OCI-LY1 (cell line): ENCODE results near the gene RAD51B.

ENCODE experiments used
- H2AFZ ChIP-seq: fragments of 200-600 bp; sonication (generic), shearing (Covaris generic); 2 replicates; pipeline ENCODE4 v1.6.0; 2014; ENCODE audit warnings: antibody characterized with exemption, mild to moderate bottlenecking, low read length
- H3F3A ChIP-seq: fragments of 200-600 bp; sonication (generic), shearing (Covaris generic); 2 replicates; pipeline ENCODE4 v1.6.0; 2014; ENCODE audit warnings: mild to moderate bottlenecking, antibody characterized with exemption, low read length, moderate library complexity; ENCODE audit not compliant: insufficient read depth
- H3K27ac ChIP-seq: fragments of 200-600 bp; sonication (generic); 2 replicates; pipeline ENCODE4 v1.5.1; 2014; ENCODE audit warnings: low read length, mixed run types, mild to moderate bottlenecking, low read depth; ENCODE audit not compliant: poor library complexity, severe bottlenecking
- H3K27me3 ChIP-seq: fragments of 200-600 bp; sonication (generic); 2 replicates; pipeline ENCODE4 v1.6.0; 2014; ENCODE audit warnings: antibody characterized with exemption, mild to moderate bottlenecking, low read length, moderate library complexity; ENCODE audit not compliant: insufficient read depth
- H3K36me3 ChIP-seq: fragments of 200-600 bp; sonication (generic); 2 replicates; pipeline ENCODE4 v1.6.1; 2014; ENCODE audit warnings: mild to moderate bottlenecking, antibody characterized with exemption, low read length, moderate library complexity, mixed read lengths; ENCODE audit not compliant: insufficient read depth
- H3K4me1 ChIP-seq: fragments of 200-600 bp; sonication (generic); 2 replicates; pipeline ENCODE4 v1.5.1; 2014; ENCODE audit warnings: mild to moderate bottlenecking, low read length, moderate library complexity; ENCODE audit not compliant: insufficient read depth, severe bottlenecking
- H3K4me2 ChIP-seq: fragments of 200-600 bp; sonication (generic), shearing (Covaris generic); 2 replicates; pipeline ENCODE4 v1.6.1; 2014; ENCODE audit warnings: low read length
- H3K4me3 ChIP-seq: fragments of 200-600 bp; sonication (generic); 2 replicates; pipeline ENCODE4 v1.5.1; 2014; ENCODE audit warnings: low read length, low read depth, mild to moderate bottlenecking, mixed read lengths; ENCODE audit not compliant: poor library complexity, severe bottlenecking
- H3K79me2 ChIP-seq: fragments of 200-600 bp; shearing (Covaris generic); 2 replicates; pipeline ENCODE4 v1.6.1; 2016; ENCODE audit warnings: mixed run types, low read length, mixed read lengths; ENCODE audit not compliant: insufficient read depth
- H3K9ac ChIP-seq: fragments of 200-600 bp; sonication (generic), shearing (Covaris generic); 2 replicates; pipeline ENCODE4 v1.6.1; 2014; ENCODE audit warnings: mild to moderate bottlenecking, low read length, mixed read lengths
- H3K9me2 ChIP-seq: fragments of 200-600 bp; sonication (generic), shearing (Covaris generic); 2 replicates; pipeline ENCODE4 v1.6.1; 2014; ENCODE audit warnings: low read depth, mild to moderate bottlenecking, low read length, mixed read lengths
- H3K9me3 ChIP-seq: fragments of 200-600 bp; shearing (Covaris generic); 2 replicates; pipeline ENCODE4 v1.6.1; 2014; ENCODE audit warnings: low read length, mixed read lengths
- H4K20me1 ChIP-seq: fragments of 200-600 bp; sonication (generic), shearing (Covaris generic); 2 replicates; pipeline ENCODE4 v1.6.0; 2016; ENCODE audit warnings: mild to moderate bottlenecking, low read length; ENCODE audit not compliant: insufficient read depth
- EZH2 ChIP-seq: fragments of 200-600 bp; sonication (generic), shearing (Covaris generic); IDR thresholded peaks from 2 replicates; pipeline ENCODE4 v1.8.0; 2017; ENCODE audit warnings: borderline replicate concordance, mixed run types, mild to moderate bottlenecking, antibody characterized with exemption, low read length, moderate library complexity, mixed read lengths
- TF ChIP-seq, protein P1 (sequence below): fragments of 200-600 bp; sonication (generic), shearing (Covaris generic); IDR thresholded peaks from 2 replicates; pipeline ENCODE4 v1.5.1; 2017; ENCODE audit warnings: mild to moderate bottlenecking, antibody characterized with exemption, low read length, moderate library complexity, mixed read lengths

RAD51B gene

DNA sequence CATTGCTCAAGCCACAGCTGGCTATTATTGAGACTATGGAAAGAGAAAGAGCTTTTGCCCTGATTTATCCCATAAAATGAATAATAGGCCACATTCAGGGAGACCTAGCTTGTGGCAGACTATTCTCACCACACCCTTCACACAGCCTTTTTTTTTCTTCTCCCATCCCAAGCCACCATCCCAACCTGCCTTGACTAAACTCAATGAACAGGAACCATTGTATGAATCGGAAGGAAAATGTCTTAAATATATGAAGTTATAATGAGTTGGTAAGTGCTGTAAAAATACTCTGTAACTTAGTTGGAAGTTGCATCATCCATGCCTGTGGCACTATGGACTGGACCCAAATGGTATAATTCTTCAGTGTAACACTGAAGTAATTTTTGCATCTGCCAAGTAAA, 338.4 kb downstream of the RAD51B start:
- Histone ChIP-seq H3K4me2 (no peak overlapping the region), H2AFZ (no peak overlapping the region), H3K9me3 (no peaks in the 10 kb centered on the region)

DNA sequence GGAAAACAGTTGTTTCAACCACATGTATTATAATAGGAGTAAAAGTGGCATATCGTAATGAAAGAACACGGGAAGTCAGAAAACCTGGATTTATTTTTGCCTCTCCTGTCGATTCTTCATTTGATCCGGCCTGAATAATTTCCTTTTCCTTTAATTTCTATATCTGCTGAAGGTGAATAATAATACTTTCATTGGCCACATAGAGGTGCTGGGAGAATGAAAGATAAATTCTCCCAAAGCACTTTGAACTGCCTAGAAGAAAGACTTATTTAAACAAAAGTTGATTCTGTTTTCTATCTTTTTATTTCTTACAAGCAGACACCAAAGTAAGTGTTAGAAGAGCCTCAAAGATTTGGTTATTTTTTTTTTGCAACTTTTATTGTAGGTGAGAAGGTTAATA, 339.1 kb downstream of the RAD51B start:
- H3K9ac ChIP-seq, result no peak overlapping the region
- no peaks in the 10 kb centered on the region for H3F3A ChIP-seq
- H3K27me3 ChIP-seq, result no peaks in the 10 kb centered on the region
- no peaks in the 10 kb centered on the region for H4K20me1 ChIP-seq
- H3K9me3 ChIP-seq, result no peaks in the 10 kb centered on the region
- no peak overlapping the region for H3K4me2 ChIP-seq
- H3K36me3 ChIP-seq, result no peaks in the 10 kb centered on the region
- no peak for TF ChIP-seq EZH2
- TF ChIP-seq, protein P1, sequence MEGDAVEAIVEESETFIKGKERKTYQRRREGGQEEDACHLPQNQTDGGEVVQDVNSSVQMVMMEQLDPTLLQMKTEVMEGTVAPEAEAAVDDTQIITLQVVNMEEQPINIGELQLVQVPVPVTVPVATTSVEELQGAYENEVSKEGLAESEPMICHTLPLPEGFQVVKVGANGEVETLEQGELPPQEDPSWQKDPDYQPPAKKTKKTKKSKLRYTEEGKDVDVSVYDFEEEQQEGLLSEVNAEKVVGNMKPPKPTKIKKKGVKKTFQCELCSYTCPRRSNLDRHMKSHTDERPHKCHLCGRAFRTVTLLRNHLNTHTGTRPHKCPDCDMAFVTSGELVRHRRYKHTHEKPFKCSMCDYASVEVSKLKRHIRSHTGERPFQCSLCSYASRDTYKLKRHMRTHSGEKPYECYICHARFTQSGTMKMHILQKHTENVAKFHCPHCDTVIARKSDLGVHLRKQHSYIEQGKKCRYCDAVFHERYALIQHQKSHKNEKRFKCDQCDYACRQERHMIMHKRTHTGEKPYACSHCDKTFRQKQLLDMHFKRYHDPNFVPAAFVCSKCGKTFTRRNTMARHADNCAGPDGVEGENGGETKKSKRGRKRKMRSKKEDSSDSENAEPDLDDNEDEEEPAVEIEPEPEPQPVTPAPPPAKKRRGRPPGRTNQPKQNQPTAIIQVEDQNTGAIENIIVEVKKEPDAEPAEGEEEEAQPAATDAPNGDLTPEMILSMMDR, result no peak
- no peaks in the 10 kb centered on the region for H3K79me2 ChIP-seq
- H3K9me2 ChIP-seq, result no peaks in the 10 kb centered on the region
- H3K27ac ChIP-seq, result no peak overlapping the region
- H3K4me3 ChIP-seq, result no peak overlapping the region
- H2AFZ ChIP-seq, result no peak overlapping the region
- no peaks in the 10 kb centered on the region for H3K4me1 ChIP-seq

More for the DNA sequence above, 338.4 kb downstream of the RAD51B start:
- H3K9ac ChIP-seq, result no peak overlapping the region
- H3K36me3 ChIP-seq, result no peaks in the 10 kb centered on the region
- H3K27ac ChIP-seq, result no peak overlapping the region
- no peaks in the 10 kb centered on the region for H3K27me3 ChIP-seq
- no peak for TF ChIP-seq EZH2
- TF ChIP-seq, protein P1, result no peak
- H4K20me1 ChIP-seq, result no peaks in the 10 kb centered on the region
- H3F3A ChIP-seq, result no peaks in the 10 kb centered on the region
- no peaks in the 10 kb centered on the region for H3K9me2 ChIP-seq
- no peaks in the 10 kb centered on the region for H3K4me1 ChIP-seq
- H3K79me2 ChIP-seq, result no peaks in the 10 kb centered on the region
- H3K4me3 ChIP-seq, result no peak overlapping the region

DNA sequence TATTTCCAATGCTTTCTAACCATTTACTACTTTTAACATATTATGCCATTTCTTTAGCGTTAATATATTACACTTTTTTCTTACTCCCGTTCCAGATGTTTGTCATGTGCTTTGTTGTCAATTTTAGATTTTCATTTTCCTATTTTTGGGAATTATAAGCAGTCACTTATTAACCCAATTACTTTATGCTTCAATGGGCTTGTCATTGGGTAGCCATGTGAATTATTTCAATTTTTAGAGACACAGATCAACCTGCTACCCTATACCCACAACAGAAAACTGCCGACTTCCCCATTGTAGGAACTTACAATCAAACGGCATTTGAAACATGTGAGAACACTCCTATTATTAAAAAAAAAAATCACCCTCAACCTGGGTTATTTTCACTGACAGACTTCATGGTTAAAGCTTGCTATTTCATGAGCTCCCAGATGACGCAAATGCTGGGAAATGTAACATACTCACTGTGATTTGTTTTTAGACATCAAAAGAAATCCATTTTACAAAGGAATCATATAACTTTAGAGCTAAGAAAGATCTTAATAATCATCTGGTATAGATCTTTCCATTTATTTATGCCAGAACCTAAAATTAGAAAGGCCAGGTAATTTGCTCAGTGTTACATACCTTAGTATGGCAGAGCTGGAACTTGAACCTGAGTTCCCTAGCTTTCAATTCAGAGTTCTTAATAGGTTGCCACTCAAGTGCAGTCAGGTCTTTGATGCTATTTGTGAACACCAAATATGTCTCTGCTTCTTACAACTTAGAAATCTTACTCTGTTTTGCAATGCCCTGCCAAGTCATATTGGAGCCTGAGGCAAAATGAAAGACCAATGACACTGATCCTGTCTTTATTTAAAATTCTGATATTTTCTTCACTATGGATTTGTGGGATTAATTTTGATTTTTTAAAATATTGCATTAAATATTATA, 340.4 kb downstream of the RAD51B start:
- Histone ChIP-seq H3K4me3 (no peak overlapping the region), H3K4me1 (no peaks in the 10 kb centered on the region), H3K36me3 (no peaks in the 10 kb centered on the region), H2AFZ (no peak overlapping the region), H3F3A (no peaks in the 10 kb centered on the region), H4K20me1 (no peaks in the 10 kb centered on the region), H3K9me3 (no peaks in the 10 kb centered on the region), H3K4me2 (no peak overlapping the region), H3K9me2 (no peaks in the 10 kb centered on the region), H3K9ac (no peak overlapping the region), H3K27ac (no peak overlapping the region), H3K79me2 (no peaks in the 10 kb centered on the region), H3K27me3 (no peaks in the 10 kb centered on the region)
- TF ChIP-seq EZH2, result no peak
- TF ChIP-seq, protein P1, result no peak
